ENCODE measurements around the gene SH3GL1. TPM values are rescaled to one million over a fixed set of nuclear protein-coding genes. Genes with fewer than 3 reads are reported as not detected.

Gene SH3GL1
- total and polyA plus RNA-seq, 12 donors = 13.1 to 41.8 (median 18.0) TPM

- Histone ChIP-seq H3K36me3 (peaks cover 0 to 23% (median 0%) of the 10 kb centered on the region in 9 donors), H3K27me3 (no peaks in the 10 kb centered on the region), H3K4me3 (peak overlapping the region in 2 of 10 donors; percentile 16 to 24), H3K4me1 (peaks cover 42 to 63% (median 57%) of the 10 kb centered on the region in 9 donors), H3K9me3 (no peaks in the 10 kb centered on the region), H3K27ac (peak overlapping the region; percentile 51 to 85 (median 80))
- ATAC-seq = peak in 5 of 8 donors; percentile 11 to 35 (median 15)
- WGBS, 2 donors = 57 to 64% methylated on average over 19 of the region's 20 CpGs
- intact Hi-C loops (cut with DNase I) = no loop called here
- no peak for TF ChIP-seq CTCF (IDR thresholded peaks at IDR 0.05)
- DNase-seq = no peak
Measured at GRCh38 chr19:4379383-4380253, 20.7 kb downstream of the SH3GL1 start.

- TF ChIP-seq CTCF (IDR thresholded peaks at IDR 0.05) = no peak
- Histone ChIP-seq H3K36me3 (peaks cover 0 to 15% (median 0%) of the 10 kb centered on the region in 9 donors), H3K9me3 (no peaks in the 10 kb centered on the region), H3K27ac (peak overlapping the region in 8 of 10 donors; percentile 66 to 85 (median 82)), H3K4me3 (no peak overlapping the region), H3K4me1 (peaks cover 49 to 66% (median 64%) of the 10 kb centered on the region in 9 donors), H3K27me3 (no peaks in the 10 kb centered on the region)
- intact Hi-C loops (cut with DNase I) = no loop called here
- ATAC-seq (no peak), DNase-seq (no peak)
- 95% methylated on average over 11 of the region's 11 CpGs for WGBS, 2 donors
Measured at GRCh38 chr19:4378886-4379285, 21.5 kb downstream of the SH3GL1 start.

GRCh38 chr19:4376991-4377781 is 23.2 kb downstream of the SH3GL1 start:
- intact Hi-C loops (cut with DNase I) = no loop called here
- peaks cover 62 to 83% (median 81%) of the 10 kb centered on the region in 9 donors for H3K4me1 ChIP-seq
- H3K9me3 ChIP-seq = no peaks in the 10 kb centered on the region
- H3K27me3 ChIP-seq = no peaks in the 10 kb centered on the region
- DNase-seq = no peak
- no peak overlapping the region for H3K4me3 ChIP-seq
- H3K27ac ChIP-seq = peak overlapping the region in 1 of 10 donors; percentile 87
- ATAC-seq = no peak
- no peak for TF ChIP-seq CTCF (IDR thresholded peaks at IDR 0.05)
- peaks cover 0 to 9% (median 0%) of the 10 kb centered on the region in 9 donors for H3K36me3 ChIP-seq
- 83 to 85% methylated on average over 23 of the region's 23 CpGs for WGBS, 2 donors

GRCh38 chr19:4376671-4376990 is 23.7 kb downstream of the SH3GL1 start:
- no peak for TF ChIP-seq CTCF (IDR thresholded peaks at IDR 0.05)
- Histone ChIP-seq H3K27ac (peak overlapping the region in 1 of 10 donors; percentile 87), H3K36me3 (peaks cover 0 to 12% (median 0%) of the 10 kb centered on the region in 9 donors), H3K27me3 (no peaks in the 10 kb centered on the region), H3K4me1 (peaks cover 62 to 88% (median 85%) of the 10 kb centered on the region in 9 donors), H3K4me3 (no peak overlapping the region), H3K9me3 (no peaks in the 10 kb centered on the region)
- DNase-seq (no peak), ATAC-seq (no peak)
- WGBS, 2 donors = 69 to 70% methylated on average over 10 of the region's 10 CpGs
- intact Hi-C loops (cut with DNase I) = no loop called here

All from heart right ventricle (tissue), 16 donors.